GM10266 (cell line): ENCODE results near the gene PDGFD.

Experiments used
- DNase-seq: peaks from one replicate; pipeline ENCODE4 v3.0.0; 2012; ENCODE audit errors: extremely low spot score
- TF ChIP-seq, protein P1 (sequence below): IDR thresholded peaks from 2 replicates; pipeline ENCODE4 v1.5.1; 2012; ENCODE audit warnings: mild to moderate bottlenecking, low read depth; ENCODE audit not compliant: control insufficient read depth, insufficient read depth; ENCODE audit errors: missing control alignments

PDGFD gene

DNA sequence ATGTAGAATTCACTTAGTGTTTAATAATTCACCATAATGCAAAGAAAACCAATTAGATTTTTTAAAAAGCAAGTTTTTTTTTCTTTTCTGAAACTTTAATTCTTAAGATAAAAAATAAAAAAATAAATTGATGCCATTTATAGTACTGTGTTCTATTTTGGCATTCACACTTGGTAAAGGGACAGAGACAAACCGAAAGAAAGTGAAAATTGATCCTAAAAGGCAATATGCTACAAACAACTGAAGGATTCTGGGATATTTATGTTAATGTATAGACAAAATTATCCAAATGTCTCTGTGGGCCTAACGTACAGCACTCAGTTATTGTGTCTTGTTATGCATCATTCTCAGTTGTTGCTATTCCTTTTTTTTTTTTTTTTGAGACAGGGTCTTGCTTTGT is 169.4 kb downstream of the PDGFD start:
- TF ChIP-seq, protein P1, sequence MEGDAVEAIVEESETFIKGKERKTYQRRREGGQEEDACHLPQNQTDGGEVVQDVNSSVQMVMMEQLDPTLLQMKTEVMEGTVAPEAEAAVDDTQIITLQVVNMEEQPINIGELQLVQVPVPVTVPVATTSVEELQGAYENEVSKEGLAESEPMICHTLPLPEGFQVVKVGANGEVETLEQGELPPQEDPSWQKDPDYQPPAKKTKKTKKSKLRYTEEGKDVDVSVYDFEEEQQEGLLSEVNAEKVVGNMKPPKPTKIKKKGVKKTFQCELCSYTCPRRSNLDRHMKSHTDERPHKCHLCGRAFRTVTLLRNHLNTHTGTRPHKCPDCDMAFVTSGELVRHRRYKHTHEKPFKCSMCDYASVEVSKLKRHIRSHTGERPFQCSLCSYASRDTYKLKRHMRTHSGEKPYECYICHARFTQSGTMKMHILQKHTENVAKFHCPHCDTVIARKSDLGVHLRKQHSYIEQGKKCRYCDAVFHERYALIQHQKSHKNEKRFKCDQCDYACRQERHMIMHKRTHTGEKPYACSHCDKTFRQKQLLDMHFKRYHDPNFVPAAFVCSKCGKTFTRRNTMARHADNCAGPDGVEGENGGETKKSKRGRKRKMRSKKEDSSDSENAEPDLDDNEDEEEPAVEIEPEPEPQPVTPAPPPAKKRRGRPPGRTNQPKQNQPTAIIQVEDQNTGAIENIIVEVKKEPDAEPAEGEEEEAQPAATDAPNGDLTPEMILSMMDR = no peak
- DNase-seq = no peak

DNA sequence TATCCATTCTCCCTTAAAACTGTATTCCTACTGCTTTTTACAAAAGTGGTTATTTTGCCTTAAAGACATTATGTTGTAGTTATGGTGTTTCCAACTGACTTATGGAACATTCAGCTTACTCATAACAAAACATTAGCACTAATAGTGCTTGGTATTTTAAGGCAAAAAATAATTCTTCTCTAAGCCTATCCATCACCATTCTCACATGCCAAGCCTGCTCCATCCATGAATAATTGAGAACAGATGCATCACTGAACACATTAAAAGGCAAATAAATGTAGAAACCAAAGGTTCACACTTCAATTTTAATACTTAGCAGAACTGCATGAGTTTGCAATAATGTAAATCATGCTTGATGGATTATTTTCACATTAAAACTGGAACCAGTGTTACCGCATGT is 169.9 kb downstream of the PDGFD start:
- DNase-seq = no peak
- TF ChIP-seq, protein P1 = no peak

DNA sequence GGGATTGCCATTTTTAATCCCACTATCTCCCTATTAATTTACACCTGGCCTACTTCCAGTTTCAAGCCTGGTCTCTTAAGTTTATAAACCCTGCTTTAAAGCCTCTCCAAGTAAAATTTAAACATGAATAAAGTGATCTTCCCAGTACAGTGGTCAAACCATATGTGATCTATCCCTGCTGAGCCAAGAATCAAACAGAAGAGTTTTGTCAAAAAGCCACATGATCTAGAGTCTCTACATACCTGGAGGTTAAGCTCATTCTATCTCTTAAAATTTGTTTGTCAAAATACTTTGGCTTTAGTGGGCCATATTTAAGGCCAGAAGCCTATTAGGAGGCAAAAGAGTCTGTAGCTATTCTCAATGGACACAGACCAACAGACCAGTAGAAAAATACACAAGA is 170.4 kb downstream of the PDGFD start:
- DNase-seq = no peak
- TF ChIP-seq, protein P1 = no peak

DNA sequence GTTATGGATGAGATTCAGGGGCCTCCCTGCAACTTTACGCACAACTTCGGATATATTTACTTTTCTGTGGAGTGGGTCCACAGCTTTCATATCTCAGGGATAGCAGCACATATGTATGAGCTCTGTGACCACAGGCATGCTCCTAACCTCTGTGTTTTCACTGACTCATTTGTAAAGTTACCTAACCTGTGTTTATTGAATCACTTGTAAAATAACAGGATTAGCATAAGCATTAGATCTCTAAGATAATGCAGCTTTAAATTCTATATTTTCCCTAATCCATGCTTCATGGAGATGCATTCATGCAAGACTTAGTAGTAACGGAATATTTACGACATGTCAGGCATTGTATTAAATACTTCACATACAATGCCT is 175.4 kb downstream of the PDGFD start:
- DNase-seq = no peak
- TF ChIP-seq, protein P1 = no peak

DNA sequence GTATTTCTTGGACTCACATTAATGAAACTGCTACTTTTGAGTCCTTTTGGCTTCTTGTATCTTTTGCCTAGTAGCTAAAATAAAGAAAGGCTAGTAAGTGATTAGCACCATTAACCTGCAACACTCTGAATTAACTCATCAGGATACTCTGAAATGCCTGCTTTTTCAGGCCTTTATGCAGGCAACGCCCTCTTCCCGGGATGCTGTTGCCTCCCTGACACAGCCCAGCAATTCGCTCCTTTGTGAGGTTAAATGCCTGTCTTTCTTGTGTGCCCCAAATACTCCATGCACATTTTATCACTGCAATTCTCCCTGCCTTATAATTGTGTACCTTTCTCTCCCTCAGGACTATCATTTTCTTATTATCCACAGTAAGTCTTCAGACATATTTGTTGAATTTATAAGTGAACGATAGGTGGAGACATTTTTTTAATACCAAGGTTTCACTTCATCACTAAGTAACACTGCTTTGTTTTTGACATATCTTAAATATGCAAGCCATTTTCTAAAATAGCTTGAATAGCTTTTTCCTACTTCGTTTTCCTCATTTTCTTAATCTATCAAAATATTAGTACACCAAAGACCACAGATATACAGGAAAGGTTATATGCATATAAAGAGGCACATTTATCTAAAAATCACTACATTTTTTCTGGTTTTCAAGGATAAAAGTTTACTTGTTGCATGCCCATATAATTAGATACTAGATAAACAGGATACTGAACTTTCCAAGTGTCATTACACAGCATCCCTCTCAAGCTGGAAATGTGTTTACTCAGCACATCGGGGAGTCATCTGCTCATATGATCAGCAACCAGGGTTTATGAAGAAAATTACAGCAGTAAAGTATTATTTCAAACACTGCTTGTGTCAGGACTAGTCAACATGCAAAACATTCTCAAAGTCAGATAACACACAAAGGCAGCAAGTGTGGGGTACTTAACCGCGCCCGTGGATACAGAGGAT is 176.0 kb downstream of the PDGFD start:
- no peak for DNase-seq
- TF ChIP-seq, protein P1 = no peak

DNA sequence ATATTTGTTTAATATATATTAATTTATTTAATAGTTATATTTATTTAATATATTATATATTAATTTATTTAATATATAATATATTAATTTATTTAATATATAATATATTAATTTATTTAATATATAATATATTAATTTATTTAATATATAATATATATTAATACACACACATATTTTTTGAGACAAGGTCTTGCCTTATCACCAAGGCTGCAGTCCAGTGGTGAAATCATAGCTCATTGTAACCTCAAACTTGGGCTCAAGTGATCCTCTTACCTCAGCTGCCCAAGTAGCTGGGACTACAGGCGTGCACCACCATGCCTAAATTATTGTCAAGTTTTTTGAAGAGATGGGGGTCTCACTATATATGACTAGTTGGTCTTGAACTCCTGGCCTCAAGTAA is 178.9 kb downstream of the PDGFD start:
- TF ChIP-seq, protein P1 = no peak
- DNase-seq = no peak

DNA sequence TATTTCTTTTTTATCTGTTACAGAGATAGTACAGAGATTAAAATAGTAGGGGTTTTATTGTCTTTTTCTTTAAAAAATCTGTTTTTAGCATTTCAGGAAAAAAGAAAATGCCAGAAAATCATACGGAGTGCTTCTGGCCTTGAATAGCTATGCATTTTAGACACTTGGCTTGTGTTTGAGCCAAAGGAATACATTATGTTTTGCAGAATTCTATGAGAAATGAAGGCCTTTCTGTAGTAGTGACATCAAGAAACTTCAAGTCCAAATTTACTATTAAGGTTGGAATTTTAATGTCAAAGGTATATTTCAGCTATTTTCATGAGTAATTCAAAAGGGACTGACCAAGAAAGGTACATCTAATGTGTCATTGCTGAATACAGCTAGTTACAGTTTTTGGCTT is 183.8 kb downstream of the PDGFD start:
- TF ChIP-seq, protein P1 = no peak
- DNase-seq = no peak
